Cardiac fibroblast (primary cell): ENCODE data around the gene P2RY2.

Experiments used
- DNase-seq, 2 donors: peaks; one replicate each; pipeline versions ENCODE4 v3.0.0 to v3.0.0-alpha.2; 2010; ENCODE audit warnings: low read depth in 2 of 2
- H3K4me3 ChIP-seq, 2 donors: replicated peaks in 1 of 2; 1 replicate in 1 of 2; 2 replicates in 1 of 2; pipeline ENCODE4 v1.5.1; 2011; ENCODE audit warnings: low read depth in 2 of 2, low read length in 2 of 2, mild to moderate bottlenecking in 2 of 2, moderate library complexity in 1 of 2
- TF ChIP-seq, protein P1 (sequence below): IDR thresholded peaks from one replicate; pipeline ENCODE4 v1.5.1; 2011; ENCODE audit warnings: low read depth, mild to moderate bottlenecking, low read length, inconsistent platforms

P2RY2 gene

DNA sequence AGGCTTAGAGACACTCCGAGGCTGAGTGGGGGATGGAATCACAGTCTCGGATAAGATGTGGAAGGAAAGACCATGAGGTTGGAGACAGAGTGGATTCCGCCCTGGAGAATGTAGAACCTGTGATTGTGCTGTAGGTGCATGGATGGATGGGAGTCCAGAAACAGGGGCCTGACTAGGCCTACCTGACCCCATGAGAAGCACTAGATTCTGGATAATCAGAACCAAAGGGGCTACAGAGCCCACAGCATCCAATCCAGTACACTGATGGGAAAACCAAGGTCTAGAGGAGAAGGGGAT lies 43.6 kb upstream of the P2RY2 start:
- DNase-seq, result no peak
- TF ChIP-seq, protein P1, sequence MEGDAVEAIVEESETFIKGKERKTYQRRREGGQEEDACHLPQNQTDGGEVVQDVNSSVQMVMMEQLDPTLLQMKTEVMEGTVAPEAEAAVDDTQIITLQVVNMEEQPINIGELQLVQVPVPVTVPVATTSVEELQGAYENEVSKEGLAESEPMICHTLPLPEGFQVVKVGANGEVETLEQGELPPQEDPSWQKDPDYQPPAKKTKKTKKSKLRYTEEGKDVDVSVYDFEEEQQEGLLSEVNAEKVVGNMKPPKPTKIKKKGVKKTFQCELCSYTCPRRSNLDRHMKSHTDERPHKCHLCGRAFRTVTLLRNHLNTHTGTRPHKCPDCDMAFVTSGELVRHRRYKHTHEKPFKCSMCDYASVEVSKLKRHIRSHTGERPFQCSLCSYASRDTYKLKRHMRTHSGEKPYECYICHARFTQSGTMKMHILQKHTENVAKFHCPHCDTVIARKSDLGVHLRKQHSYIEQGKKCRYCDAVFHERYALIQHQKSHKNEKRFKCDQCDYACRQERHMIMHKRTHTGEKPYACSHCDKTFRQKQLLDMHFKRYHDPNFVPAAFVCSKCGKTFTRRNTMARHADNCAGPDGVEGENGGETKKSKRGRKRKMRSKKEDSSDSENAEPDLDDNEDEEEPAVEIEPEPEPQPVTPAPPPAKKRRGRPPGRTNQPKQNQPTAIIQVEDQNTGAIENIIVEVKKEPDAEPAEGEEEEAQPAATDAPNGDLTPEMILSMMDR, result no peak
- H3K4me3 ChIP-seq, result no peak overlapping the region

DNA sequence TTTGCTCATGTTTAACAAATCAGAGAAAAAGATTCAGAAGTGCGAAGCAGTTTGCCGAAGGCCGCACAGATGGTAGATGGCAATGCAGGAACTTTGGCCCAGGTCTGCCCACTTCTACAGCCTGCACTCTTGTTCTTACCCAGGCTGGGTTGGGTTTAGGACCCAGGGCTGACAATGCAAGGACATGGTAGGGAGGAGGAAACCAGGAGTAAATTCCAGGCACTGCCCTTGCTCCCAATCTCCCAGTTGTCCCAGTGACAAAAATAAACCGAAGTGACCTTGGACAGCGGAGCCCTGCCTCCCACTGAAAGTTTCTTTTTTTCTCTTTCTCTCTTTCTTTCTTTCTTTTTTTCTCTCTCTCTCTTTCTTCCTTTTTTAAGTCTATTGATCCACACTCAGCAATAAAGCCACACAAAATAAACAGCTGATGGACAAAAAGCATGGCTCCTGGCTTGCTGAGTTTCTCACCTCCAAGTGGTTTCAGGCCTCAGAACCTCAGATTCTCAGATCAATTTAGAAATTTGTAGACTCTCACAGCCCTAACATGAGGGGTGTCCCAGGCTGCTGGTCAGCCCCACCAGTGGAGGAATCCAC lies 42.4 kb upstream of the P2RY2 start:
- TF ChIP-seq, protein P1, result no peak
- DNase-seq, result no peak
- H3K4me3 ChIP-seq, result no peak overlapping the region

DNA sequence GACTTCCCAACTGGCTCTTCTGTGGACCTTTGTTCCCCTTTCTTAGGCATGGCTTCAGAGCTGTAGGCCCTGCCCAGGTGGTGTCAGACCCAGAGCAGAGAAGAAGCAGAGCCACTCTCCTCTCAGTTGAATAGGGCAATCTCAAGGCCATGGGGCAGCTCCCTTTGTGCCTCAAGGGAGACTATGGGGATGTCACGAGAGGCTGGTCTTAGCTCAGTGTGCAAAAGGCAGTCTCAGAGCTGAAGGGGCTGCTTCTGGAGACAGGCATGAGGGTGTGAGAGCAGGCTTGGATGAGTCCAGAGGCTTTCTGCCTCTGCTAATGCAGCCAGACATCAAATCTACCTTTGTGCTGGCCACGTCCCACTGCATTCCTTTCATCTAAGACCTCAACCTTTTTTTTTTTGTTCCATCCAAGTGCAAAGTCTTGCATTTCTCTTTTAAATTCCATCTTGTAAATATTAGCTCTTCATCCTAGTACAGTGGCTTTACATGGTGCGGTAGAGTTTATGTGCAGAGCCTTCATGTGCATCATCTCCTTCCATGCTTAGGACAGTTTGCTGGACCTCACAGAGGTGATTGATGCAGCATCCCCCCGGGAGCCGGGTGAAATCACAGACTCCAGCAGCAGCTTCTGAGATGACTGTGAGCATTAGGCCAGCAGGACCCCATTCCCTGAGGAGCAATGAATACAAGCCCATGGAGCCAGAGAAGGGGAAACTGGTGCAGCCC lies 41.8 kb upstream of the P2RY2 start:
- DNase-seq, result no peak
- H3K4me3 ChIP-seq, result no peak overlapping the region
- TF ChIP-seq, protein P1, result no peak

DNA sequence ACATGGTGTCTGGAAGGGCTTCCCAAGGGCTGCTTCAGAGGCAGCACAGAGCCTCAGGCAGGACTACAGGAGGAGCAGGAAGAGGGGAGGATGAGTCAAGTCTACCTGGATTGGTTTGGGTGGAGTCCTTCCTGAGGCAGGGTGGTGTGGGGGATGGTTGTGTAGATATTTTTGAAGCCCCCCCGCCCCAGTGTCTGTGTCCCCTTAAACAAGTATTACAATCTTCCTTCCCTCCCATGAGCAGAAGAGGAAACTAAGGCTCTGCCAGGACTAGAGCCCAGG lies 41.3 kb upstream of the P2RY2 start:
- TF ChIP-seq, protein P1, result no peak
- no peak for DNase-seq
- H3K4me3 ChIP-seq, result no peak overlapping the region

DNA sequence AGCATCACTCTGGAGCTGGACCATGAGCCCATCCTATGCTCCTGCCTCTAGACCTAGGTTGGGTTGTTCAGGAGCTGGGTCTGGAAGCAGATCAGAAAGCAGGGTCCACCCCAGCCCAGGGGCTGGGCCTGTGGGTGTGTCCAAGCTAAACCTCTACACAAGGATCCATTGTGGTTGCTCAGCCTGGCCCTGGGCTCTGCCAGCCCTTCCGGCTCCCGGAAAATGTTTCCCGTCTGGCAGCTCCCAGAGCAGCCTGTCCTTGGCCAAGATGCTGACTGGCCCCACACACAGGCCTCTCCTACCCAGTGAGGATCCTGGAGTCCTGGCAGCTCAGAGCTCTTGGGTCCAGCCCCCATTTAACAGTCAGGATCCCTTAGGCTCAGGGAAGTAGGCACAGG lies 40.7 kb upstream of the P2RY2 start:
- DNase-seq, result peak in 1 of 2 donors; percentile 71
- TF ChIP-seq, protein P1, result no peak
- no peak overlapping the region for H3K4me3 ChIP-seq

DNA sequence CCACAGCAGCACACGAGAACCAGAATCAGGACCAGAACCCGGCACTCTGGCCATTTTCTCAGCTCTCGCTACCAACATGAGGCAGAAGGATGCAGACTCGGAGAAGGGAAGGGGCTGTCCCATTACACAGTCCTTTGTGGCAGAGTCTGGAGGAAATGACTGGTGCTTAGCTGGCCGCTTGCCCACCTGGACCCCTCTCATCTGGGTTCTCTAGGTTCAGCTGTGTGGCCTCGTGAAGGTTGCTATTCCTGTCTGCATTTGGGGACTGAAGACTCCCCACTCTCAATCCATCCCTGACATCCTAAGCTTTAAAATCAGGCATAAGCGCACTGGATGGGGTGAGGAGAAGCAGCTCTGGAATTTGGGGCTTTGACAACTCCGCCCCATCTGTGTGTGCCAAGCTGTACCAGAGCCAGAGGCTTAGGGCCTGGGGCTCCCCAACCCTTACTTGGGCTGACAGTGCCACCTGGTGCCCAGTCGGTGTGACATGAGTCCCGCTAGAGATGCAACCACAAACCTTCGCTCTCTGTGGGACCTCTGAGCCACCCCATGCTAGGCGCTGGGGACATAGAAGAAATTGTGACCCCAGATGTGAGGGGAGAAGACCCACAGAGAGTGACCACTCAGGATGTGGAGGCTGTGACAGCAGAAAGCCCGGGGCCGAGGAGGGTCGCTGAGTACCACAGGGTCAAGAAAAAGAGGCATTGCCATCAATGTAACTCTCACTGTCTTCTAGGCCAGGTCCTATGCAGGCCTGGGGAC lies 40.1 kb upstream of the P2RY2 start:
- no peak overlapping the region for H3K4me3 ChIP-seq
- TF ChIP-seq, protein P1, result peak; percentile 76
- DNase-seq, result peak; percentile 89 to 94

DNA sequence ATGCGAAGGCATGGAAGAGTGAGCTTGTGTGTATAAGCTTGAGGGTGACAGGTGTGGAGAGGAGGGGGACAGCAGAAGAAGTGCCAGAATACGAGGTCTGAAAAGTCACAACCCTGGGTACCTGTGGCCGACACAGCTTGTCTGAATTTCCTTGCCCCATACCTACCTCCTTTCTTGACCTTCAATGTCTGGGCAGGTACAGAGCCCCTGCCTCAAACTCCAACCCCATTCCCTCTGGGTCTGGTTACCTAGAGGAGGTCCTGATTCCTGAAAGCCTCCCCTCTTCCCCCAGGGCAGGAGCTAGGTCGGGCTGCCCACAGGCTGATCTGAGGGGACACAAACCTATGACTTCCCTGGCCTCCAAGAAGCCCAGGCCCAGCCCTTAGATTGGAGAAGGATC lies 39.4 kb upstream of the P2RY2 start:
- H3K4me3 ChIP-seq, result no peak overlapping the region
- DNase-seq, result no peak
- TF ChIP-seq, protein P1, result no peak
